ENCODE data around the gene ANK2.

DNA sequence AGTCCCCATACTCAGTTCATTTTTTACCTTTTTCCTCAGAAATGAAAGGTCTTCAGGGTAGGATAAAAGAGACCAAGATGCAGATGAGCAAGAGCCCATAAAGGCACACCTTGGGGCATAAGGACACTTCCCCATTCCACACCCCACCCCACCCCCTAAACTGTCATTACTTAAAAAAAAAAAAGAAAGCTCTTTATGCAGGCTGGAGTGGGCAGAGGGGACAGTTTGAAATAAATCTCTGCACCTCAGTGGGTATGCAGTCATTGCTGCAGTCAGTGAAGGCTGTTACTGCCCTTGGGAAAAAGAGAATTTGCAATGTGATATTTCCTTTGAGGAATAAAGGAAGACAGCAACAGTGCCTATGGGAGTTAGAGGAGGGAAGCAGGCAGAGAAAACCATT, 137.5 kb downstream of the ANK2 start:
- TF ChIP-seq MAX (IDR thresholded peaks at IDR 0.05; ENCODE audit: low read depth, low read length), result no peak
- TF ChIP-seq POLR2A (IDR thresholded peaks at IDR 0.05; ENCODE audit: extremely low read depth, insufficient read length), result no peak
- TF ChIP-seq, protein P1, sequence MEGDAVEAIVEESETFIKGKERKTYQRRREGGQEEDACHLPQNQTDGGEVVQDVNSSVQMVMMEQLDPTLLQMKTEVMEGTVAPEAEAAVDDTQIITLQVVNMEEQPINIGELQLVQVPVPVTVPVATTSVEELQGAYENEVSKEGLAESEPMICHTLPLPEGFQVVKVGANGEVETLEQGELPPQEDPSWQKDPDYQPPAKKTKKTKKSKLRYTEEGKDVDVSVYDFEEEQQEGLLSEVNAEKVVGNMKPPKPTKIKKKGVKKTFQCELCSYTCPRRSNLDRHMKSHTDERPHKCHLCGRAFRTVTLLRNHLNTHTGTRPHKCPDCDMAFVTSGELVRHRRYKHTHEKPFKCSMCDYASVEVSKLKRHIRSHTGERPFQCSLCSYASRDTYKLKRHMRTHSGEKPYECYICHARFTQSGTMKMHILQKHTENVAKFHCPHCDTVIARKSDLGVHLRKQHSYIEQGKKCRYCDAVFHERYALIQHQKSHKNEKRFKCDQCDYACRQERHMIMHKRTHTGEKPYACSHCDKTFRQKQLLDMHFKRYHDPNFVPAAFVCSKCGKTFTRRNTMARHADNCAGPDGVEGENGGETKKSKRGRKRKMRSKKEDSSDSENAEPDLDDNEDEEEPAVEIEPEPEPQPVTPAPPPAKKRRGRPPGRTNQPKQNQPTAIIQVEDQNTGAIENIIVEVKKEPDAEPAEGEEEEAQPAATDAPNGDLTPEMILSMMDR (IDR thresholded peaks at IDR 0.05; ENCODE audit: low read depth, low read length), result no peak
- TF ChIP-seq MYC (IDR thresholded peaks at IDR 0.05; ENCODE audit: low read depth, low read length), result no peak
